Muscle of leg (tissue), 11 donors: ENCODE results near the gene KIF23. TPM values are rescaled to one million over a fixed set of nuclear protein-coding genes. Genes with fewer than 3 reads are reported as not detected.

Experiments
- DNase-seq: peaks from one replicate; pipeline ENCODE4 v3.0.0; 2013
- H3K27ac ChIP-seq: one replicate; pipeline ENCODE4 v1.5.1; 2013; ENCODE audit warnings: mild to moderate bottlenecking, low read length, control low read depth
- H3K27me3 ChIP-seq: one replicate; pipeline ENCODE4 v1.6.1; 2013; ENCODE audit warnings: low read length; ENCODE audit not compliant: control insufficient read depth, insufficient read depth
- H3K36me3 ChIP-seq: one replicate; pipeline ENCODE4 v1.6.1; 2013; ENCODE audit warnings: low read length; ENCODE audit not compliant: control insufficient read depth, insufficient read depth
- H3K4me1 ChIP-seq: one replicate; pipeline ENCODE4 v1.6.1; 2013; ENCODE audit warnings: low read length; ENCODE audit not compliant: control insufficient read depth, insufficient read depth
- H3K4me3 ChIP-seq: one replicate; pipeline ENCODE4 v1.5.1; 2013; ENCODE audit warnings: low read length, control low read depth
- H3K9me3 ChIP-seq: replicated peaks from 2 replicates; pipeline ENCODE4 v1.6.1; 2013; ENCODE audit warnings: low read depth, low read length; ENCODE audit not compliant: control insufficient read depth
- WGBS: methylation state at CpG from one replicate; pipeline ENCODE4 v1.1.5; 2013; ENCODE audit warnings: missing lambda C conversion rate; ENCODE audit not compliant: insufficient coverage; 5-methylcytosine and 5-hydroxymethylcytosine counted together
- polyA plus RNA-seq, 8 donors: library from polyadenylated mRNA; unstranded; fragments of 120-200 nt; gene quantifications; one replicate each; pipeline versions ENCODE4 v1.2.1 to v1.2.3, GENCODE V29; 2013; ENCODE audit warnings: inconsistent platforms in 1 of 8, low replicate concordance in 1 of 8; ENCODE audit not compliant: insufficient read length in 8 of 8, insufficient read depth in 1 of 8
- total RNA-seq: library from RNA; stranded (reverse); fragments of 120-200 nt; gene quantifications from one replicate; pipeline ENCODE4 v1.2.4, GENCODE V29; 2013

KIF23 gene
- total and polyA plus RNA-seq, 9 donors: 16.5 to 26.9 (median 21.2) TPM

- no peaks in the 10 kb centered on the region for H3K27me3 ChIP-seq
- H3K4me1 ChIP-seq: peaks cover 14% of the 10 kb centered on the region
- peak; percentile 43 for DNase-seq
- H3K36me3 ChIP-seq: peaks cover 8% of the 10 kb centered on the region
- H3K27ac ChIP-seq: no peak overlapping the region
- peak overlapping the region; percentile 66 for H3K4me3 ChIP-seq
- 84% methylated on average over 22 of the region's 23 CpGs for WGBS
- no peaks in the 10 kb centered on the region for H3K9me3 ChIP-seq
Measured at GRCh38 chr15:69462030-69462492, 47.9 kb downstream of the KIF23 start.

- Histone ChIP-seq H3K36me3 (peaks cover 5% of the 10 kb centered on the region), H3K4me3 (peak overlapping the region; percentile 66), H3K9me3 (no peaks in the 10 kb centered on the region), H3K27ac (peak overlapping the region; percentile 99), H3K27me3 (no peaks in the 10 kb centered on the region), H3K4me1 (peaks cover 14% of the 10 kb centered on the region)
- peak; percentile 99 for DNase-seq
- 6% methylated on average over 36 of the region's 46 CpGs for WGBS
Measured at GRCh38 chr15:69462493-69463181, 48.5 kb downstream of the KIF23 start.

DNA sequence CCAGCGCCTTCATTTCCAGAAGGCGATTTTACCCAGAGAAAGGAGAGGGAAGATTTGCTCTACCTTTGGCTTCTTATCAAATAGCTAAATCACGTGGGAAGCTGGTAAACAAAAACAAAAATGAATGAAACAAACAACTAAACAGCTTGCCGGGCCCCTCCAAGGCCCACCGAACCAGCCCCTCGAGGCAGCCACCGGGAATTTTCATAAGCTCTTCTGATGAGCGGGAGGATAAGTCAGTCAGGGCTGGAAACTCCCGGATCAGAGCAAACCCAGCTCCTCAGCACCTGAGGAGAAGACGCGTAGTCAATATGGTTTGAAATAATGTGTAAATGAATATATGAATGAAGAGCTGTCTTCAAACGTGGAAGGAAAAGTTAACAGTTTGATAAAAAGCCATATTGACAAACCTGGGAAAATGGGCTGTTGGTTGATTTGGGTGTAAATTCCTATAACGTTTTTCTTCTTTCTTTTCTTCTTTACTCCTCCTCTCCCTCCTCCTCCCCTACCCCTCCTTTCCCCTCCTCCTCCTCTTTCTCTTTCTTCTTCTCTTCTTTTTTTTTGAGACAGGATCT lies 49.1 kb downstream of the KIF23 start:
- no peaks in the 10 kb centered on the region for H3K27me3 ChIP-seq
- H3K4me3 ChIP-seq: peak overlapping the region; percentile 66
- no peaks in the 10 kb centered on the region for H3K36me3 ChIP-seq
- H3K9me3 ChIP-seq: no peaks in the 10 kb centered on the region
- H3K27ac ChIP-seq: peak overlapping the region; percentile 99
- 24% methylated on average over 5 of the region's 13 CpGs for WGBS
- no peak for DNase-seq
- peaks cover 14% of the 10 kb centered on the region for H3K4me1 ChIP-seq

- H3K4me1 ChIP-seq: peaks cover 14% of the 10 kb centered on the region
- no peak for DNase-seq
- no peak overlapping the region for H3K4me3 ChIP-seq
- no peaks in the 10 kb centered on the region for H3K36me3 ChIP-seq
- no peaks in the 10 kb centered on the region for H3K9me3 ChIP-seq
- no CpG with 5 or more reads among the region's 1 CpG for WGBS
- peaks cover 2% of the 10 kb centered on the region for H3K27me3 ChIP-seq
- no peak overlapping the region for H3K27ac ChIP-seq
Measured at GRCh38 chr15:69465253-69465652, 51.1 kb downstream of the KIF23 start.

GRCh38 chr15:69466733-69467132 lies 52.6 kb downstream of the KIF23 start:
- Histone ChIP-seq H3K36me3 (no peaks in the 10 kb centered on the region), H3K4me1 (peaks cover 14% of the 10 kb centered on the region), H3K27ac (no peak overlapping the region), H3K4me3 (no peak overlapping the region), H3K27me3 (peaks cover 2% of the 10 kb centered on the region), H3K9me3 (no peaks in the 10 kb centered on the region)
- DNase-seq: no peak
- no CpG with 5 or more reads among the region's 2 CpGs for WGBS

DNA sequence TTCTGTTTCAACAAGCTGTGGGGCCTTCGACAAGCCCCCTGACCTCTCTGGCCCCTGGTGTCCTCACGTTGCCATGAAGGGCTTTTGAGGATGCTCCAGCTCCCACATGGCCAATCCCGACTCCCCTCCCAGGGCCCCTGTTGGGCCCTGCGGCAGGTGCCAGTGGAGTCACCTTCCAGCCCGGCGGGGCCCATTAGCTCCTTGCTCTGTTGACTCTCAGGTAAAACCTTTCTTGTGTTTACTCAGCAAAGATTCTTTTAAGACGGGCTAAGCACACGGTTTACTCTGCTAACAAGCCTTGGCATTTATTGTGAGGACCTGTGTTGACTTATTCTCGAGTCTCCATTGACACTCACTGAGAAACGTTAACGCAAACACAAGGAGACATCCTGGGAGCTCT lies 53.5 kb downstream of the KIF23 start:
- Histone ChIP-seq H3K4me1 (peaks cover 8% of the 10 kb centered on the region), H3K27me3 (peaks cover 2% of the 10 kb centered on the region), H3K36me3 (no peaks in the 10 kb centered on the region), H3K4me3 (no peak overlapping the region), H3K9me3 (no peaks in the 10 kb centered on the region), H3K27ac (no peak overlapping the region)
- DNase-seq: no peak
- WGBS: 73% methylated on average over 11 of the region's 11 CpGs

GRCh38 chr15:69468241-69469121 lies 54.3 kb downstream of the KIF23 start:
- peak; percentile 18 for DNase-seq
- Histone ChIP-seq H3K4me3 (no peak overlapping the region), H3K27me3 (peaks cover 2% of the 10 kb centered on the region), H3K27ac (no peak overlapping the region), H3K9me3 (no peaks in the 10 kb centered on the region), H3K36me3 (no peaks in the 10 kb centered on the region), H3K4me1 (peaks cover 2% of the 10 kb centered on the region)
- 38% methylated on average over 10 of the region's 19 CpGs for WGBS

GRCh38 chr15:69469467-69470201 lies 55.5 kb downstream of the KIF23 start:
- H3K4me3 ChIP-seq: no peak overlapping the region
- H3K9me3 ChIP-seq: no peaks in the 10 kb centered on the region
- peaks cover 2% of the 10 kb centered on the region for H3K27me3 ChIP-seq
- no peak overlapping the region for H3K27ac ChIP-seq
- H3K4me1 ChIP-seq: no peaks in the 10 kb centered on the region
- DNase-seq: no peak
- H3K36me3 ChIP-seq: no peaks in the 10 kb centered on the region
- 92% methylated on average over 7 of the region's 8 CpGs for whole genome bisulfite sequencing

GRCh38 chr15:69472046-69472445 lies 57.9 kb downstream of the KIF23 start:
- Histone ChIP-seq H3K36me3 (no peaks in the 10 kb centered on the region), H3K27me3 (peaks cover 2% of the 10 kb centered on the region)

More at GRCh38 chr15:69472046-69472445, 57.9 kb downstream of the KIF23 start:
- H3K4me3 ChIP-seq: no peak overlapping the region
- no peaks in the 10 kb centered on the region for H3K4me1 ChIP-seq
- H3K27ac ChIP-seq: no peak overlapping the region
- DNase-seq: no peak
- 86% methylated on average over 4 of the region's 5 CpGs for WGBS
- H3K9me3 ChIP-seq: no peaks in the 10 kb centered on the region
